ENCODE results near the gene PERP. TPM values are rescaled to one million over a fixed set of nuclear protein-coding genes. Genes with fewer than 3 reads are reported as not detected.
"Not testable (repeated sequence)": the region's sequence is repeated elsewhere in the genome, so short reads cannot be mapped to it uniquely, and the experiment has no call there.

Gene PERP
- total RNA-seq, 2 donors from 2014 or later = 64.6 to 78.4 TPM

DNA sequence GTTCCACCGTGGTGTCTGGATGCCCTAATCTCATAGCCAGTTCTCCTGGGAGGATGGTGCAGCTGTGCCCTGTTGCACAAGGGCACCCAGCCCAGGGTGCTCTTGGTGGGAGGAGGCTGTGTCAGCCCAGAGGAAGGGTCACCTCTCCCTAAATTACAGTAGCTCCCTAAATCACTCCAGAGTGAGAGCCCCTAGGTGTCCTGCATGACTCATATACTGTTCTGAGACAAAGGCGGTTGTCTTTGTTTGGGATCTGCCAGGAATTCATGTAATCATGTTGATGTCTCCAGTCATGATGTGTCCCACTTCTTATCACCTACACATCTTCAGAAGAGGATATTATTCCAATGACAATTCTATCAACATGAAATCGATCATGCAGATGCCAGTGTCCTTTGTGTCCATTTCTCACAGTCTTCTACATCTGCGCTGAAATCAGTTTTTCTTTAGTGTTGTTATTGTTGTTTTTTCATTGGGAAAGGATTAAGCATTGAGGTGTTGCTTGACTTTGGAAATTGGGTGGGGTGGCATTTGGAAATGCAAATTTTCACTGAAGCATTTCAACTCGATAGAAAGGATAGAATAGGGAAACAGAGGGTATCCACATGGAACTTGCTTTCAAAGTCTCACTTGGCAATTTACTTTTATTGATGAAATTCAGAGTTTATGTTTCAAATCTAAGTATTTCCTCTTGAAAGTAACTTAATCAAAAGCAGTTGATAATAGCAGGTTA lies 19.5 kb downstream of the PERP start:
- Histone ChIP-seq H3K27me3 (no peaks in the 10 kb centered on the region), H3K36me3 (no peaks in the 10 kb centered on the region), H3K27ac (peak overlapping the region; percentile 53), H3K4me1 (no peaks in the 10 kb centered on the region), H3K9me3 (no peaks in the 10 kb centered on the region), H3K9ac (ENCODE audit: low read depth in 2 of 2, low read length in 2 of 2) (no peak overlapping the region), H3K4me3 (no peak overlapping the region)
- no peak for DNase-seq
- TF ChIP-seq, protein P1, sequence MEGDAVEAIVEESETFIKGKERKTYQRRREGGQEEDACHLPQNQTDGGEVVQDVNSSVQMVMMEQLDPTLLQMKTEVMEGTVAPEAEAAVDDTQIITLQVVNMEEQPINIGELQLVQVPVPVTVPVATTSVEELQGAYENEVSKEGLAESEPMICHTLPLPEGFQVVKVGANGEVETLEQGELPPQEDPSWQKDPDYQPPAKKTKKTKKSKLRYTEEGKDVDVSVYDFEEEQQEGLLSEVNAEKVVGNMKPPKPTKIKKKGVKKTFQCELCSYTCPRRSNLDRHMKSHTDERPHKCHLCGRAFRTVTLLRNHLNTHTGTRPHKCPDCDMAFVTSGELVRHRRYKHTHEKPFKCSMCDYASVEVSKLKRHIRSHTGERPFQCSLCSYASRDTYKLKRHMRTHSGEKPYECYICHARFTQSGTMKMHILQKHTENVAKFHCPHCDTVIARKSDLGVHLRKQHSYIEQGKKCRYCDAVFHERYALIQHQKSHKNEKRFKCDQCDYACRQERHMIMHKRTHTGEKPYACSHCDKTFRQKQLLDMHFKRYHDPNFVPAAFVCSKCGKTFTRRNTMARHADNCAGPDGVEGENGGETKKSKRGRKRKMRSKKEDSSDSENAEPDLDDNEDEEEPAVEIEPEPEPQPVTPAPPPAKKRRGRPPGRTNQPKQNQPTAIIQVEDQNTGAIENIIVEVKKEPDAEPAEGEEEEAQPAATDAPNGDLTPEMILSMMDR (IDR thresholded peaks at IDR 0.05) = no peak
- intact Hi-C loops (cut with DNase I) = no loop called here

DNA sequence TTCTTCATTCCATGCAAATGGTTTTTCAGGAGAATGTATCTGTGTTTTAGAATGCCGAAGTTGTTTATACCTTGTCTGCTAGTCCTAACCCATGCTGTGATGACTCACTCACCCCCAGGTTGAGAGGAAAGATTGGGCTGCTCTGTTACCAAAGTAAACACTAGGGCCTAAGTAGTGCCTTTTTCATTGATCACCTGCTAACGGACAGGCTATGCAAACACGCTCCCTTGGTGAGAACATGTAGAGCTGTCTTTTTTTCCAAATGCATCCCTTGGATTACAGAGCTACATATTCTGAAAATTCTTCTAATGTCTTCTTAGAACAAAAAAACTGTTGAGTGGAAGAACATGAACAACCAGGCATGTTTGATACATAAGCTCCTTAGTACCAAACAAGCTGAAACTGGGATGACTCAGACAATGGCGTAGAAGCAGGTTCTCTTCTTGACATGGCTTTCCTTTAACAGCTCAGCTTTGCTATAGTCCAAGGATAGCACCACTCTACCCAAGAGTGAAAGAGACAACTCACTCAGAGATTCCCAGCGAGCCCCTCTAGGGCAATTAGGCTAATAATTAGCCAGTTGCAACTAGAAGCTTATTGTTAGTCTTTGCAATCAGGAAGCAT lies 20.5 kb downstream of the PERP start:
- TF ChIP-seq, protein P1 (IDR thresholded peaks at IDR 0.05) = no peak
- Histone ChIP-seq H3K9me3 (no peaks in the 10 kb centered on the region), H3K36me3 (no peaks in the 10 kb centered on the region), H3K4me3 (no peak overlapping the region), H3K4me1 (no peaks in the 10 kb centered on the region), H3K9ac (ENCODE audit: low read depth in 2 of 2, low read length in 2 of 2) (no peak overlapping the region), H3K27me3 (no peaks in the 10 kb centered on the region), H3K27ac (no peak overlapping the region)
- intact Hi-C loops (cut with DNase I) = no loop called here
- DNase-seq = no peak

DNA sequence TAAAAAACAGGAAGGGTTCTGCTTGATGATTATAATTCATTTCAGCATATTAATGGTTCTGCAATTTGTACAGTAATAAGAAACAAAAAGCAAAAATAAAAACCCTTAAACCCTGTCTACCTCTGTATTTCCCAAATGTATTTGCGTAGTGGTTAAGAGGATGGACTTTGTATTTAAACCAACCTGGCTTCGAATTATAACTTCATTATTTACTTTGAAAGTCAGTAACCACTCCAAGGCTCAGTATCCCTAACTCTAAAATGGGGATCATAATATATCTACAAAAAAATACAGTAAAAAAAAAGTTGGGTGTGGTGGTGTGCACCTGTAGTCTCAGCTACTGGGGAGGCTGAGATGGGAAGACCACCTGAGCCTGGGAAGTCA lies 21.4 kb downstream of the PERP start:
- no peak overlapping the region for H3K4me3 ChIP-seq
- DNase-seq = no peak
- TF ChIP-seq, protein P1 (IDR thresholded peaks at IDR 0.05) = no peak
- intact Hi-C loops (cut with DNase I) = no loop called here
- H3K9ac ChIP-seq (ENCODE audit: low read depth in 2 of 2, low read length in 2 of 2) = no peak overlapping the region
- H3K4me1 ChIP-seq = no peaks in the 10 kb centered on the region
- no peaks in the 10 kb centered on the region for H3K36me3 ChIP-seq
- no peak overlapping the region for H3K27ac ChIP-seq
- H3K9me3 ChIP-seq = no peaks in the 10 kb centered on the region
- H3K27me3 ChIP-seq = no peaks in the 10 kb centered on the region

DNA sequence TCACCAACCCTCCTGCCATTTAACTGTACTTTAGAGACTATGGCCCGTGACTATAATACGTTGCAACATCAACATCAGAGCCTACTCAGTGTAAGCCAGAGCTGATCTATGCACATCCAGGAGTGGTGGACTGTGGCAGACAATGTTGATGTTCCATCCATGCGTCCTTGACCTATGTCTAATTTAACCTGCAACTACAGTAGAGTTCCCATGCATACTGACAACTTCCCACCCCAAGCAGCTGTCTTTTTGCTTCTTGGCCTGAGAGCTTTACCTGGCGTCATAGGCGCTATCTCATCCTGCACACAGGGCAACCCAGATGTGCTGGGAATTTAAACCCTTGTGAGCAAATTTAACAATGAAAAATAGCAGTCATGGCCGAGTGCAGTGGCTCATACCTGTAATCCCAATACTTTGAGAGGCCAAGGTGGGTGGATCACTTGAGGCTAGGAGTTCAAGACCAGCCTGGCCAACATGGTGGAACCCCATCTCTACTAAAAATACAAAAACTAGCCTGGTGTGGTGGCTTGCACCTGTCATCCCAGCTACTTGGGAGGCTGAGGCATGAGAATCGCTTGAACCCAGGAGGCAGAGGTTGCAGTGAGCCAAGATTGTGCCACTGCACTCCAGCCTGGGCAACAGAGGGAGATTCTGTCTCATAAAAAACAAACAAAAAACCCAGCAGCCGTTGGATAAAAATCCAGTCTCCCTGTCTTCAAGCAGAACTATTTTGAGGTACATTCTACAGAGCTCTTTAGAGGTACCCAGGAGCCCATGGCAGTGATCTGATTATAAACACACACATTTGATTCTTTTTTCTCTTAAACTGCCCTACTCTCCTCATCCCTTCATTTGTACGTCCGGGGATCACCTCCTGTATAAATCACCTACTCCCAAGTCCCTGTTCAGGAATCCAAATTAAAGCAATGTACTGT lies 22.0 kb downstream of the PERP start:
- intact Hi-C loops (cut with DNase I) = no loop called here
- Histone ChIP-seq H3K27me3 (no peaks in the 10 kb centered on the region), H3K9me3 (no peaks in the 10 kb centered on the region), H3K4me3 (no peak overlapping the region), H3K36me3 (no peaks in the 10 kb centered on the region), H3K9ac (ENCODE audit: low read depth in 2 of 2, low read length in 2 of 2) (no peak overlapping the region), H3K27ac (no peak overlapping the region), H3K4me1 (no peaks in the 10 kb centered on the region)
- DNase-seq = no peak
- TF ChIP-seq, protein P1 (IDR thresholded peaks at IDR 0.05) = no peak

DNA sequence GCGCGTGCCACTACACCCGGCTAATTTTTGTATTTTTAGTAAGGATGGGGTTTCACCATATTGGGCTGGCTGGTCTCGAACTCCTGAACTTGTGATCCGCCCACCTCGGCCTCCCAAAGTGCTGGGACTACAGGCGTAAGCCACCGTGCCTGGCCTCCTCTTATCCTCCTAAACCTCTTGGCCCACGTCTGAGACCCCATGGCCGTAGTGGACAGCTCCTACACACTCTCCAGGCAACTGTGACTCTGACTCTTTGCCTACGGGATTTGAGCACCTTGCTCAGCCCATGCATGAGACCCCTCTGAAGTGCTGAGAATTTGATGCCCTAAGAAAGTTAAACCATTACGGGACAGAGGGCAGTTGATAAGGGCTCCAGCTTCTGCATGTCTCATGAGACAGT lies 25.0 kb downstream of the PERP start:
- Histone ChIP-seq H3K27ac (no peak overlapping the region), H3K9me3 (no peaks in the 10 kb centered on the region), H3K27me3 (no peaks in the 10 kb centered on the region), H3K9ac (ENCODE audit: low read depth in 2 of 2, low read length in 2 of 2) (no peak overlapping the region), H3K4me3 (no peak overlapping the region), H3K36me3 (no peaks in the 10 kb centered on the region), H3K4me1 (no peaks in the 10 kb centered on the region)
- intact Hi-C loops (cut with DNase I) = no loop called here
- TF ChIP-seq, protein P1 (IDR thresholded peaks at IDR 0.05) = no peak
- DNase-seq = no peak

DNA sequence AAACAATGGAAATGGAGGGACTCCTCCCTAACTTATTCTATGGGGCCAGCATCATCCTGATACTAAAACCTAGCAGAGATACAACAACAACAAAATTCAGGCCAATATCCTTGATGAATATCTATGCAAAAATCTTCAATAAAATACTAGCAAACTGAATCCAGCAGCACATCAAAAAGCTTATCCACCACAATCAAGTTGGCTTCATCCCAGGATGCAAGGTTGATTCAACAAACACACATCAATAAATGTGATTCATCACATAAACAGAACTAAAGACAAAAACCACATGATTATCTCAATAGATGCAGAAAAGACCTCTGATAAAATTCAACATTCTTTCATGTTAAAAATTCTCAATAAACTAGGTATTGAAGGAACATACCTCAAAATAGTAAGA lies 27.7 kb downstream of the PERP start:
- H3K9ac ChIP-seq (ENCODE audit: low read depth in 2 of 2, low read length in 2 of 2); DNase-seq; H3K36me3 ChIP-seq; H3K27ac ChIP-seq; H3K9me3 ChIP-seq; intact Hi-C loops (cut with DNase I); H3K4me3 ChIP-seq; H3K4me1 ChIP-seq; H3K27me3 ChIP-seq: not testable (repeated sequence)

Measured in colonic mucosa (tissue), 4 donors.